Stimulated activated CD4-positive, alpha-beta T cell treated with anti-CD3 and anti-CD28 coated beads, Interleukin-2, amount 100 ng/mL, for 4 hours (primary cell): Measurements from ENCODE around the gene KCNJ6.

Experiments used
- DNase-seq: peaks from one replicate; pipeline ENCODE4 v3.0.0-alpha.2; 2020; ENCODE audit warnings: low read depth

KCNJ6 gene

GRCh38 chr21:37817242-37817641 lies 99.0 kb downstream of the KCNJ6 start:
- no peak for DNase-seq

- no peak for DNase-seq
These were observed 100.4 kb downstream of the KCNJ6 start for GRCh38 chr21:37815893-37816292.

- DNase-seq = no peak
These were observed 104.5 kb downstream of the KCNJ6 start for GRCh38 chr21:37811711-37812110.

- DNase-seq = no peak
These were observed 108.0 kb downstream of the KCNJ6 start for GRCh38 chr21:37808261-37808660.

- no peak for DNase-seq
These were observed 111.0 kb downstream of the KCNJ6 start for GRCh38 chr21:37805266-37805665.

- no peak for DNase-seq
These were observed 112.3 kb downstream of the KCNJ6 start for GRCh38 chr21:37804001-37804400.

- no peak for DNase-seq
These were observed 113.1 kb downstream of the KCNJ6 start for GRCh38 chr21:37803101-37803651.

- DNase-seq = no peak
These were observed 115.7 kb downstream of the KCNJ6 start for GRCh38 chr21:37800456-37801061.

- no peak for DNase-seq
These were observed 116.2 kb downstream of the KCNJ6 start for GRCh38 chr21:37800057-37800455.

- no peak for DNase-seq
These were observed 116.8 kb downstream of the KCNJ6 start for GRCh38 chr21:37799211-37800056.

- DNase-seq = no peak
These were observed 118.9 kb downstream of the KCNJ6 start for GRCh38 chr21:37797403-37797802.

- no peak for DNase-seq
These were observed 120.2 kb downstream of the KCNJ6 start for GRCh38 chr21:37796011-37796410.

GRCh38 chr21:37793660-37794059 lies 122.6 kb downstream of the KCNJ6 start:
- DNase-seq = no peak

- no peak for DNase-seq
These were observed 124.2 kb downstream of the KCNJ6 start for GRCh38 chr21:37792046-37792445.

- no peak for DNase-seq
These were observed 125.4 kb downstream of the KCNJ6 start for GRCh38 chr21:37790905-37791304.

GRCh38 chr21:37788503-37788902 lies 127.8 kb downstream of the KCNJ6 start:
- no peak for DNase-seq

GRCh38 chr21:37787456-37787855 lies 128.8 kb downstream of the KCNJ6 start:
- no peak for DNase-seq

- no peak for DNase-seq
These were observed 131.5 kb downstream of the KCNJ6 start for GRCh38 chr21:37784591-37785318.

GRCh38 chr21:37783016-37783415 lies 133.2 kb downstream of the KCNJ6 start:
- DNase-seq = no peak

- no peak for DNase-seq
These were observed 135.0 kb downstream of the KCNJ6 start for GRCh38 chr21:37780991-37781983.

- no peak for DNase-seq
These were observed 145.1 kb downstream of the KCNJ6 start for GRCh38 chr21:37771181-37771580.
